H1 (cell line): ENCODE data around the gene NHEJ1. TPM values are rescaled to one million over a fixed set of nuclear protein-coding genes. Genes with fewer than 3 reads are reported as not detected.

Experiments used
- CTCF ChIA-PET: fragments of 300-600 bp; sonication (Branson Sonifier 250); formaldehyde crosslinking; loops from one replicate; lab custom pipeline; 2021; ENCODE audit not compliant: partially characterized antibody; lab: Charles Lee
- POLR2A ChIA-PET: fragments of 300-600 bp; sonication (Branson Sonifier 250); formaldehyde crosslinking; loops from one replicate; lab custom pipeline; 2021; ENCODE audit warnings: inconsistent platforms; ENCODE audit not compliant: partially characterized antibody; lab: Charles Lee
- DNase-seq, 2 experiments: peaks; one replicate each; pipeline versions ENCODE4 v3.0.0 to v3.0.0-alpha.2; 2010 to 2022; ENCODE audit warnings: low spot score in 2 of 2, low read depth in 1 of 2, mixed read lengths in 1 of 2
- FAIRE-seq: peaks from 2 replicates; lab custom pipeline; 2011; peaks lifted over from hg19 to GRCh38; lab: Jason Lieb, UNC
- H2AFZ ChIP-seq: 2 replicates; pipeline ENCODE4 v1.8.1; 2012; ENCODE audit warnings: low read length, inconsistent platforms
- H2AK5ac ChIP-seq: 2 replicates; pipeline ENCODE4 v1.6.1; 2013; ENCODE audit warnings: low read depth, low read length
- H2BK120ac ChIP-seq: replicated peaks from 2 replicates; pipeline ENCODE3; 2013; ENCODE audit warnings: low read depth, low read length, inconsistent platforms
- H2BK12ac ChIP-seq: 2 replicates; pipeline ENCODE4 v1.6.1; 2013; ENCODE audit warnings: low read depth, low read length
- H2BK15ac ChIP-seq: 2 replicates; pipeline ENCODE4 v1.6.1; 2013; ENCODE audit warnings: low read length
- H2BK20ac ChIP-seq: 2 replicates; pipeline ENCODE4 v1.6.1; 2013; ENCODE audit warnings: low read length
- H2BK5ac ChIP-seq: 2 replicates; pipeline ENCODE4 v1.6.1; 2013; ENCODE audit warnings: low read depth, low read length
- H3K14ac ChIP-seq: 2 replicates; pipeline ENCODE4 v1.6.1; 2013; ENCODE audit warnings: inconsistent platforms; ENCODE audit not compliant: insufficient read length
- H3K18ac ChIP-seq: 2 replicates; pipeline ENCODE4 v1.6.1; 2013; ENCODE audit warnings: low read length; ENCODE audit errors: extremely low read depth
- H3K23ac ChIP-seq: 2 replicates; pipeline ENCODE4 v1.6.1; 2013; ENCODE audit warnings: inconsistent platforms; ENCODE audit not compliant: insufficient read length
- H3K23me2 ChIP-seq: 2 replicates; pipeline ENCODE4 v1.6.1; 2013; ENCODE audit warnings: low read depth, low read length
- H3K27ac ChIP-seq: 2 replicates; pipeline ENCODE4 v1.6.1; 2011; ENCODE audit warnings: low read depth, low read length, inconsistent platforms
- H3K27me3 ChIP-seq, 4 experiments: replicated peaks in 1 of 4; 1 replicate in 1 of 4; 2 replicates in 3 of 4; pipeline versions ENCODE4 v1.6.1 to v1.8.1; 2011 to 2013; ENCODE audit warnings: low read length in 3 of 4, mild to moderate bottlenecking in 3 of 4, inconsistent platforms in 2 of 4, mixed read lengths in 2 of 4, moderate library complexity in 1 of 4; ENCODE audit not compliant: control insufficient read depth in 3 of 4, insufficient read depth in 3 of 4; ENCODE audit errors: extremely low read depth in 1 of 4
- H3K36me3 ChIP-seq, 4 experiments: 2 replicates each; pipeline versions ENCODE4 v1.6.1 to v1.8.1; 2011 to 2013; ENCODE audit warnings: mild to moderate bottlenecking in 4 of 4, low read length in 3 of 4, moderate library complexity in 2 of 4, control low read depth in 1 of 4, inconsistent platforms in 1 of 4; ENCODE audit not compliant: insufficient read depth in 4 of 4, control insufficient read depth in 2 of 4
- H3K4ac ChIP-seq: replicated peaks from 2 replicates; pipeline ENCODE3; 2013; ENCODE audit warnings: low read length, low read depth, mixed read lengths, inconsistent platforms; ENCODE audit not compliant: insufficient read length
- H3K4me1 ChIP-seq, 4 experiments: replicated peaks in 1 of 4; 1 replicate in 1 of 4; 2 replicates in 3 of 4; pipeline versions ENCODE4 v1.6.1 to v1.8.1; 2011 to 2013; ENCODE audit warnings: low read length in 3 of 4, inconsistent platforms in 2 of 4, mixed read lengths in 1 of 4; ENCODE audit not compliant: insufficient read depth in 4 of 4, control insufficient read depth in 3 of 4
- H3K4me2 ChIP-seq, 2 experiments: 2 replicates each; pipeline versions ENCODE4 v1.6.1 to v1.8.1; 2011 to 2013; ENCODE audit warnings: low read depth in 2 of 2, low read length in 2 of 2, control low read depth in 1 of 2, inconsistent platforms in 1 of 2, mild to moderate bottlenecking in 1 of 2; ENCODE audit not compliant: insufficient read depth in 1 of 2
- H3K4me3 ChIP-seq, 4 experiments: fragments of 200-600, 300-600 bp in 1 of 4; sonication (generic), shearing (Covaris generic), sonication (Bioruptor Twin) in 1 of 4; 2 replicates each; pipeline versions ENCODE4 v1.5.1 to v1.8.1; 2011 to 2016; ENCODE audit warnings: low read length in 4 of 4, low read depth in 3 of 4, control low read depth in 2 of 4, inconsistent platforms in 2 of 4, mild to moderate bottlenecking in 2 of 4, mixed read lengths in 1 of 4, moderate library complexity in 1 of 4; ENCODE audit not compliant: insufficient read depth in 2 of 4; ENCODE audit errors: extremely low read depth in 1 of 4
- H3K56ac ChIP-seq: replicated peaks from 2 replicates; pipeline ENCODE3; 2013; ENCODE audit warnings: low read depth, mild to moderate bottlenecking, mixed read lengths, low read length, inconsistent platforms; ENCODE audit not compliant: insufficient read length
- H3K79me1 ChIP-seq: 2 replicates; pipeline ENCODE4 v1.6.1; 2013; ENCODE audit warnings: low read depth, low read length, control low read depth
- H3K79me2 ChIP-seq, 2 experiments: 2 replicates each; pipeline versions ENCODE4 v1.6.1 to v1.8.1; 2012 to 2013; ENCODE audit warnings: low read length in 2 of 2, mild to moderate bottlenecking in 2 of 2, inconsistent platforms in 1 of 2; ENCODE audit not compliant: insufficient read depth in 2 of 2, control insufficient read depth in 1 of 2
- H3K9ac ChIP-seq, 4 experiments: replicated peaks in 1 of 4; 1 replicate in 1 of 4; 2 replicates in 3 of 4; pipeline versions ENCODE4 v1.6.1 to v1.8.1; 2011 to 2013; ENCODE audit warnings: low read depth in 3 of 4, low read length in 3 of 4, control low read depth in 2 of 4, mild to moderate bottlenecking in 2 of 4, moderate library complexity in 2 of 4, inconsistent platforms in 1 of 4; ENCODE audit errors: extremely low read depth in 1 of 4
- H3K9me3 ChIP-seq, 2 experiments: 2 replicates each; pipeline versions ENCODE4 v1.6.1 to v1.8.1; 2012 to 2013; ENCODE audit warnings: mild to moderate bottlenecking in 2 of 2, moderate library complexity in 2 of 2, control low read depth in 1 of 2, inconsistent platforms in 1 of 2, low read depth in 1 of 2, low read length in 1 of 2, mixed read lengths in 1 of 2; ENCODE audit not compliant: insufficient read depth in 2 of 2
- H4K20me1 ChIP-seq, 2 experiments: replicated peaks in 1 of 2; 2 replicates each; pipeline versions ENCODE3 to v1.8.1; 2011 to 2013; ENCODE audit warnings: inconsistent platforms in 2 of 2, low read length in 2 of 2, mild to moderate bottlenecking in 1 of 2; ENCODE audit not compliant: insufficient read depth in 2 of 2, control insufficient read depth in 1 of 2
- H4K5ac ChIP-seq: 2 replicates; pipeline ENCODE4 v1.6.1; 2013; ENCODE audit warnings: low read length, low read depth, mixed read lengths, inconsistent platforms; ENCODE audit not compliant: insufficient read length
- H4K8ac ChIP-seq: 2 replicates; pipeline ENCODE4 v1.8.0; 2013; ENCODE audit warnings: mild to moderate bottlenecking, moderate library complexity, low read length, inconsistent platforms; ENCODE audit not compliant: insufficient read depth; ENCODE audit errors: extremely low read depth
- H4K91ac ChIP-seq: replicated peaks from 2 replicates; pipeline ENCODE3; 2013; ENCODE audit warnings: low read length, mixed read lengths, inconsistent platforms; ENCODE audit not compliant: insufficient read length
- BACH1 ChIP-seq: IDR thresholded peaks from 2 replicates; pipeline ENCODE4 v1.6.1; 2012; ENCODE audit warnings: low read length, improper control_type of control experiment
- EP300 ChIP-seq, 2 experiments: IDR thresholded peaks; 1 replicate in 1 of 2; 2 replicates in 1 of 2; pipeline ENCODE4 v1.6.1; 2011 to 2012; ENCODE audit warnings: low read depth in 2 of 2, low read length in 2 of 2, mild to moderate bottlenecking in 2 of 2, borderline replicate concordance in 1 of 2, inconsistent platforms in 1 of 2, moderate library complexity in 1 of 2
- KDM5A ChIP-seq: fragments of 200-600 bp; IDR thresholded peaks from 2 replicates; pipeline ENCODE4 v1.7.1; 2012; ENCODE audit warnings: mild to moderate bottlenecking, low read length, inconsistent platforms, mixed read lengths
- NANOG ChIP-seq: IDR thresholded peaks from 2 replicates; pipeline ENCODE4 v1.6.1; 2011; ENCODE audit warnings: low read length, low read depth, mild to moderate bottlenecking, inconsistent platforms; ENCODE audit not compliant: insufficient read depth, poor library complexity, severe bottlenecking
- NRF1 ChIP-seq: IDR thresholded peaks from 2 replicates; pipeline ENCODE4 v1.6.1; 2011; ENCODE audit warnings: mild to moderate bottlenecking, low read depth, low read length, improper control_type of control experiment
- PHF8 ChIP-seq: fragments of 200-600 bp; sonication (generic); conservative IDR thresholded peaks from 2 replicates; pipeline ENCODE4 v1.7.1; 2012; ENCODE audit warnings: low read depth, mild to moderate bottlenecking, inconsistent platforms, low read length, moderate library complexity
- SIRT6 ChIP-seq: IDR thresholded peaks from one replicate; pipeline ENCODE4 v1.7.1; 2012; ENCODE audit warnings: low read length, inconsistent platforms
- SUZ12 ChIP-seq: fragments of 200-600 bp; sonication (generic); IDR thresholded peaks from 2 replicates; pipeline ENCODE4 v1.6.1; 2012; ENCODE audit warnings: mild to moderate bottlenecking, inconsistent platforms, low read length, moderate library complexity, mixed read lengths
- TBP ChIP-seq: IDR thresholded peaks from 2 replicates; pipeline ENCODE4 v1.6.1; 2011; ENCODE audit warnings: low read depth, low read length, improper control_type of control experiment
- WGBS, 2 experiments: shearing (Covaris generic) in 1 of 2; methylation state at CpG; one replicate each; pipeline versions ENCODE4 v1.1.6 to v1.1.7; 2013 to 2015; ENCODE audit warnings: low lambda C conversion rate in 2 of 2, mixed read lengths in 2 of 2, inconsistent platforms in 1 of 2, low coverage in 1 of 2, missing lambda C conversion rate in 1 of 2; ENCODE audit not compliant: insufficient replicate concordance in 2 of 2, insufficient coverage in 1 of 2, insufficient read length in 1 of 2; ENCODE audit errors: extremely low coverage in 1 of 2, missing lambda C conversion rate in 1 of 2; 5-methylcytosine and 5-hydroxymethylcytosine counted together
- polyA plus RNA-seq, 7 experiments: library from polyadenylated mRNA; depleted of rRNA in 3 of 7; stranded (reverse) in 5 of 7; unstranded in 2 of 7; fragments of >200 nt in 5 of 7; fragments of 200-250 nt in 2 of 7; gene quantifications; 1 replicate in 5 of 7; 2 replicates in 1 of 7; 4 replicates in 1 of 7; pipeline versions ENCODE4 v1.2.1 to v1.2.3, GENCODE V29; 2011 to 2013; ENCODE audit warnings: missing spikeins in 2 of 7, mixed read lengths in 2 of 7
- total RNA-seq: library from RNA; stranded (reverse); fragmentation: NEBNext Ultra II Directional; extraction: Animal tissue kit (Norgen Biotek cat#: 25700); gene quantifications from 2 replicates; pipeline ENCODE4 v1.2.1, GENCODE V29; 2021

NHEJ1 gene
- total and polyA plus RNA-seq, 2 of the 8 experiments (the other 6 are each of a cell fraction or from before 2014, with no cell fraction given) = 22.7 to 24.1 TPM

- no peak overlapping the region for H4K91ac ChIP-seq
- H3K9me3 ChIP-seq = no peaks in the 10 kb centered on the region; a peak in 1 of 4 replicates
- H3K4me2 ChIP-seq = no peak overlapping the region
- H3K27ac ChIP-seq = no peak overlapping the region
- no peaks in the 10 kb centered on the region for H4K20me1 ChIP-seq
- H3K14ac ChIP-seq = no peak overlapping the region
- no peaks in the 10 kb centered on the region for H3K79me1 ChIP-seq
- H3K79me2 ChIP-seq = no peaks in the 10 kb centered on the region
- POLR2A ChIA-PET = interaction anchor here (1.1 to 1.3 kb wide), 4 partner anchors 17 to 50 kb away, joined by 3 to 4 read pairs (median 3); partner anchors contain the start of genes ANKZF1 and ATG9A
- no peak overlapping the region for H2BK15ac ChIP-seq
- H3K23ac ChIP-seq = no peak overlapping the region
- H3K4ac ChIP-seq = no peak overlapping the region
- no peak overlapping the region for H2BK12ac ChIP-seq
- no peak for TF ChIP-seq EP300 (IDR thresholded peaks at IDR 0.05; ENCODE audit: borderline replicate concordance in 1 of 2, low read depth in 2 of 2, low read length in 2 of 2)
- no peak for TF ChIP-seq SIRT6
- TF ChIP-seq KDM5A = no peak
- no peak for TF ChIP-seq BACH1
- TF ChIP-seq SUZ12 = no peak
- no peak for TF ChIP-seq PHF8
- TF ChIP-seq NRF1 = no peak
- no peak for TF ChIP-seq NANOG
- TF ChIP-seq TBP = no peak
- WGBS, 2 experiments = 90% methylated on average over 12 of the region's 12 CpGs; no CpG with 5 or more reads in 1 of the 2 experiments
- H2BK5ac ChIP-seq = no peak overlapping the region
- no peaks in the 10 kb centered on the region for H3K36me3 ChIP-seq
- no peak overlapping the region for H2BK120ac ChIP-seq
- H3K18ac ChIP-seq = no peak overlapping the region
- no peaks in the 10 kb centered on the region for H3K4me1 ChIP-seq
- H4K5ac ChIP-seq = no peak overlapping the region
- no peak overlapping the region for H2AK5ac ChIP-seq
- H3K4me3 ChIP-seq = no peak overlapping the region; a peak in 1 of 8 replicates
- H3K27me3 ChIP-seq = no peaks in the 10 kb centered on the region
- no peaks in the 10 kb centered on the region for H3K23me2 ChIP-seq
- FAIRE-seq (no peak), DNase-seq (no peak)
- H3K56ac ChIP-seq = no peak overlapping the region
- no peak overlapping the region for H2BK20ac ChIP-seq
- H2AFZ ChIP-seq = peak overlapping the region; percentile 46; the same call in 1 of the 2 replicates
- CTCF ChIA-PET = interaction anchor here (1.2 to 3.5 kb wide), 4 partner anchors 17 to 174 kb away, joined by 3 to 9 read pairs (median 6); no protein-coding TSS in a partner anchor
- no peak overlapping the region for H4K8ac ChIP-seq
- H3K9ac ChIP-seq = no peak overlapping the region
These were observed 39.0 kb upstream of the NHEJ1 start for GRCh38 chr2:219199470-219200211.
